ENCODE results near the gene HOXC10.

HOXC10 gene

GRCh38 chr12:53965281-53966084, 19.5 kb upstream of the HOXC10 start:
- DNase-seq, result no peak

- DNase-seq, result no peak
These were observed 18.9 kb upstream of the HOXC10 start for GRCh38 chr12:53966085-53966384.

- no peak for DNase-seq
These were observed 18.4 kb upstream of the HOXC10 start for GRCh38 chr12:53966385-53967133.

DNA sequence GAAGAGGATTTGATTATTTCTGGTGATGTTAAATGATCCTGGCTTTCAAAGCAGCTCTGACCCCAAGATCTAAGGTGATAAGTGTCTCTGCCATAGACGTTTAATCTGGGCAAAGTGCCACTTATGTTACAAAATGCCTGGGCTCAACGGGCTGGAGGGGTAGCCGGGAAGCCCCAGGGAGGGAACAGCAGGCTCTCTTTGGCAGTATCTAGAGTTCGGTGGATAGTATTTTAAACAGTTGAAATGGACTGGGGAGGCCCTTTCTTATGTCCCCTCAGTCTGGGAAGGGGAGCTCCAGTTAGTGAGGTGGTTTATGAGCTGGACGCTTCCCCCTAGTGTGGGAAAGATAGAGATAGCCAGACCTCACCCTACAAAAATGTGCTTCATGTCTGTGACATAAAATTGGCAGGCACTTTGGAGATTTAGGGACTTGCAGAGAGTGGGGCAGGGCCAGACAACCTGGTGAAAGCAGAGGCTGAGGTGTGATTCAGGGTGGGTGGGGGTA, 17.5 kb upstream of the HOXC10 start:
- no peak for DNase-seq

- DNase-seq, result no peak
These were observed 16.5 kb upstream of the HOXC10 start for GRCh38 chr12:53968214-53969127.

DNA sequence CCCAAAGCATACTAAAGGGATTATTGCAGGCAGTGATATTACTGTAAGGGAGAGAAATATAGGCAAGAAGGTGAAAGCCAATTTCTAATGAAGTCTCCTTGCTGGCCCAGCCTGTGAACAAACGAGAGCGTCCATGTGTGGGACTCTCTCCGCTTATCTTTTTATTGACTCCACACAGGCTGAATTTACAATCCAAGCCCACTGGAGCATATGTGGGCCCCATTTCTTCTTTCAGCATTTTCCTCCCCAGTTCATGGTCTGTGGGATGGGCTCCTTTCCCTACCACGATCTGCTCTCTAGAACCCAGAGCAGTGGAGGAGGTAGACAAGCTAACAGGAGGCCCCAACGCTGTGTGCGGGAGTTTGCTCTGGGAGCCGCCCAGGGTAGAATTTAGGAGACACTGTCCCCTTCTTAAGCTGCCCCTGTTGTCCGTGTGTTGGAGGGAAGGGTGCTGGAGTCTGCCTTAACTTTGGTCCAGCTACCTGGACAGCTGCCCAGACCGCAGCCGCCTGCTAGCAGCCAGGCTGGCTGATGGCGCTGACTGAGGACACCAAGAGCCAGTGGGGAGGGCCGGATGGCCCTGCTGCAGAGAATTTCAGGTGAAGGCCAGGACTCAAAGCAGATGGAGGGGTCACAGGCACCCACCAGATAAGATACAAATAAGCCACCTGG, 15.2 kb upstream of the HOXC10 start:
- DNase-seq, result no peak

DNA sequence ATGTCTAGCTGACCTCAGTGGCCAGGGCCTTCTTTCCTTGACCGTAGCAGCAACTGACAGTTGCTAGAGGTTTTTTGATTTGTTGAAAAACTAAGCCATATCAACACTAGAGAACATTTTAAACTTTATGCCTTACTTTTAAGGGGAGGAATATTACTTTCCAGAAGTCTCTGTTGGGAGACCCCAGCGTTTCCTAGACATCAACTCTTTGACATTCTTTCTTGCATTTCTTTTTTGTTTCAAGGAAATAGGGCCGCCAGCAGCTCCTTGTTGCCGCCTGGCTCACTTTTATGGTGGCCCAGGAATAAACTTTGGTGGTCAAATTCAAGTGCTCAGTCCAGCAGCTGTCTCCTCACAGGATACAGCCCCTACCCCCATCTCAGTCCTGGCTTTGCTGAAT, 14.5 kb upstream of the HOXC10 start:
- DNase-seq, result no peak

DNA sequence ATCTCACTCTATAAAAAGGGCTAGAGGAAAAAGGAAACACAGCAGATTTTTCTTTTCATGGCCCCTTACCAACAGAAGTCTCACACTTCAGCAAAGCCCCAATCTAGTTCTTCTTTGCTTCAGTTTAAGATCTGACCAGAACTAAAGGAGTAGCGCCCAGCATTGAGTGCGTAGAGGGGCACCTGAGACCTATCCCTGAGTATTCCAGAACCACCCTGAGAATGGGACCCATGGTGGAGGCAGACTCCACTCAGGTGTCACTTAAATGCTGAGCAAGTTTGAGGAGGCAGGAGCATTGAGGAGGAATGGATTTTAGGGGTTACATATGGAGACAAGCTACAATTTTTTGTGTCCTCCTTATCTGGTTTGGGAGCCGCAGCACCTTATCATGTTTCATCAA, 13.8 kb upstream of the HOXC10 start:
- no peak for DNase-seq

GRCh38 chr12:53971686-53972085, 13.3 kb upstream of the HOXC10 start:
- no peak for DNase-seq

- no peak for DNase-seq
These were observed 12.7 kb upstream of the HOXC10 start for GRCh38 chr12:53972152-53972702.

GRCh38 chr12:53972722-53973235, 12.2 kb upstream of the HOXC10 start, which contains the start of gene HOXC11:
Gene HOXC11, plus strand, starts transcription at chr12:53973126. Its CDS starts 116 bp downstream, at chr12:53973242.
- no peak for DNase-seq

- no peak for DNase-seq
These were observed 11.5 kb upstream of the HOXC10 start for GRCh38 chr12:53973236-53974042.

DNA sequence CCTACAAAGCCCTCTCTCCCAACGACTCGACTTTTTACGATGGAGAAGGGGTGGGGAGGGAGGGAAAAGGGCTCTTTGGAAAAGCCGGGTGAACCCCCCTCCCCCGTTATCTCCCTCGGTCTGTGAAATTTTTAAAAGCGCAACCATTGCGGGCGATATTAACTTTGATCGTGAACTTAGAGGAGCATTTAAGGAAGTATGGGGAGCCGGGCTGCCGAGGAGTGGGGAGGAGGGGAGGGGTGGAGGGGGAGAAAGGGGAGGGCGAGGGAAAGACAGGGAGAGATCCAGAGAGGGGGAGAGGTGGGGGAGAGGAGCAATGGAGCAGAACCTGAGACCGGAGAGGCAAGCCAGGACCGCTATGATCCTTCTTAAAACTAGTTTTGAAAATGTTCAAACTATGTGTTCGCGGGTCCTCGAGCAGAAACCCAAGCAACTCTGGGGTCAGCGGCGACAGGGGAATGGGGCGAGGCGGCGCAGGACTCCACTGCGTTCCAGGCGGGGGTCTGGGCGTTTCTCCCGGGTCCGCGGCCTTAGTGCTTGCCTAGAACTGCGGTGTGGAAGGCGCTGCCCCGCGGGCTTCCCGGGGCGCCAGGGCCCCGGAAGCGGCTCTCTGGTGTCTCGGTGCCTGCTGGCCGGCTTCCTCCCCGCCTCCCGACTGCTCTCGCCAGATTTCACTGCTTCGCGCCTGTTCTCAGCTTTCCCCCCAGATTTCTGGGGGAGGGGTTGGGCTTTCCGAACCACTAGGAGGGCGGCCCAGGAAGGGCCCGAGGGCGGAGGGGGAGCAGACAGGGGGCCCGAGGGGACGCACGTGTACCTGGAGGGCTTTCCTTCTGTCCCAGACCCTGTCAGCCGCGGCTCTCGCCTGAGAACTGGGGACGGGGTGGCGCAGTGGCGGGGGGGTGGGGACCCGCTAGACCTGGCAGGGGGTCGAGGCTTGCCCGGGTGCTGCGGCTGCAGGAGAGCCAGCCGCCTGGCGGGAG, 10.6 kb upstream of the HOXC10 start, which contains the start of gene HOTAIR:
Gene HOTAIR (minus strand): TSS at position 871 of the 980 bp plus-strand sequence.
- no peak for DNase-seq

- DNase-seq, result no peak
These were observed 9.9 kb upstream of the HOXC10 start for GRCh38 chr12:53975064-53975471.

DNA sequence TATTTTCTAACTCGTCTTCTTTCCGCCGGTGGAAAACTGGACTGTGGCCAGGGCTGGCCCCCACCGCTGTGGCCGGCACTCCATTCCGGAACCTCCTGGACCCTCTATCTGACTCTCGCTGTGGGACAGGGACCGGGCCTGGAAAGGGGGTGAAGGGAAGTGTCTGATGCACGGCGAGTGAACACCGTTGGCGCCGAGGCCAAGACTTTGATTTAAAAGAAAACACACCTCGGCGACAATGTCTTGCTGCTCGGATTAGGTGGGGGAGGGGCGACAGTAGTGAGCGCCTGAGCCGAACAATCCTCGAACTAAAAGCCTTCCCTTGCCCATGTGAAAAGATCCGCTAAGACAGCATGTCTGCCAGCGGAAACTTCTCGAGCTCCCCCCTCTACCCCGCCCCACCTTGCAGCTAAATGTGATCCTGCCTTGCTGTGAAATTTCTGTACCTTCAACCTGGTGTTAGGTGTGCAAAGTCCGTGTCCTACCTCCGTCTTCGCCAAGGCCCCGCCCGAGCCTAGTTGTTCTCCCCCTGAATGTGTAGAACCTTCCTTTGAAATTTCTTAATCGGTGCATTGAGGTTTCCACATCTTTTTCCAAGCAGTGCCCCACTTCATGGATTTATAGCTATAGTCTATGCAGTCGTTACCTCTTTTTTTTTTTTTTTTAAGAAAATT, 9.3 kb upstream of the HOXC10 start:
- no peak for DNase-seq

GRCh38 chr12:53976172-53976822, 8.6 kb upstream of the HOXC10 start:
- DNase-seq, result no peak

DNA sequence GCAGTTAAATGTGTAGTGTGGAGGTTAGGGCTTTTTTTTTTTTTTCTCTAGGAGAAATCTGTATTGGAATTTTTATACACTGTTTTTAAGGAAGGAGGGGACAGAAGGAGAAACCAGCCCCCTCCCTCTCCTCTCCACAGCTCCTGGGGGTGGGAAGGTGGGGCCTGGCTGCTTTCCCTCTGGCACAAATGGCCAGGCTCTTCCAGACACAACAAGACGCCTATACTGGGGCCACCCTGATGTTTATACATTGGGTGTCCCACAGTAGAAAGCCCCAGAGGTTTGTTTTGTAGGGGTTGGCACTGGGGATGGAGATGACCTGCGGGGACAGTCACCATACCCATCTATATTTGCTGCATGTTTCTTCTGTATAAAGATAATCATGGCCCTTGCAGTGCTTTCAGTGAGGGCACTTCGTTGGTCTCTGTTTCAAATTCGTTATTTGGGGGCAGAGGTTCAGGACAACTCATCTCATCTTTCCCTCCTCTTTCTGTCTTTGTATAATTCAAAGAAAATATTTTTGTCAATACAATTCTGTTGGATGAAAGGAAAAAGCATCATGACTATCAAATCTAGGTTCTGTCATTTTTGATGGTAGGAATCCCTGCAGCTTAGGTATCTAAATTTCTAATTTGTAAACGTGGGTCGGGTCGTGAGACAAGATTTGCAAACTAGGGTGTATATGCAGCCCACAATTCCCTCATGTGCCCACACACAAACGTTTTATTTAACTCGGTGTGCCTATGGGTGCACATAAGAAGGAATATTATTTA, 7.9 kb upstream of the HOXC10 start:
- DNase-seq, result no peak
